ENCODE results near the gene ITM2C.

The ITM2C gene

GRCh38 chr2:230908595-230909191 is 44.0 kb downstream of the ITM2C start:
- no peak for DNase-seq

DNA sequence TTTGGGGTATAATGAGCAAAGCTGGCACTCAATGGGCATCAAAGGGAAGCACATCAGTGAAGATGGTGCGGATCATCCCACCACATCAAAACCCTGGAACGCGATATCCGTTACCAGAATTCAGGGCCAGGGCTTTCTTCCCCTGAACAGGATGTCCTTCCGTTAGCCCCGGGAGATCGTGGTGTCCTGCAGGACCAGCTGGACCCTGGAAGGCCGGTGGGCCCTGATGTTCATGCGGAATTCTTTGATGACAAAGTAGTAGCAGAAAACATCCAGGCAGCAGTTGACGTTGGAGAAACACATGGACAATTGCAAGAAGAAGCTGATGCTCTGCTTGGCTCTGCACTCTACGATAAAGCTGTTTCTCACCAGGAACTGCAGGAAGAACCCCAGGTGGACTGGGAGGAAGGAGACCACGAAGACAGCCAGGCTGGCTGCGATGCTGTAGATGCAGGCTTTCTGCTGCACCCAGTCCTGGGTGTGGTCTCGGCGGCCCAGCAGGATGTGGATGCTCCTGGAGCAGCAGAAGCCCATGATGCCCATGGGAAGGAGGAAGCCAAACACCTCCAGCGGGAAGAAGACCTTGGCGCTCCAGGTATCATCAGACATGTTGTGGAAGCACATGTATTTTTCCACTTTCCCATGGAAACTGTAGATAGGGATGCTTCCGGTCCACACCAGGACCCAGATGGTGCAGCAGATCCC is 45.3 kb downstream of the ITM2C start:
- DNase-seq = no peak

DNA sequence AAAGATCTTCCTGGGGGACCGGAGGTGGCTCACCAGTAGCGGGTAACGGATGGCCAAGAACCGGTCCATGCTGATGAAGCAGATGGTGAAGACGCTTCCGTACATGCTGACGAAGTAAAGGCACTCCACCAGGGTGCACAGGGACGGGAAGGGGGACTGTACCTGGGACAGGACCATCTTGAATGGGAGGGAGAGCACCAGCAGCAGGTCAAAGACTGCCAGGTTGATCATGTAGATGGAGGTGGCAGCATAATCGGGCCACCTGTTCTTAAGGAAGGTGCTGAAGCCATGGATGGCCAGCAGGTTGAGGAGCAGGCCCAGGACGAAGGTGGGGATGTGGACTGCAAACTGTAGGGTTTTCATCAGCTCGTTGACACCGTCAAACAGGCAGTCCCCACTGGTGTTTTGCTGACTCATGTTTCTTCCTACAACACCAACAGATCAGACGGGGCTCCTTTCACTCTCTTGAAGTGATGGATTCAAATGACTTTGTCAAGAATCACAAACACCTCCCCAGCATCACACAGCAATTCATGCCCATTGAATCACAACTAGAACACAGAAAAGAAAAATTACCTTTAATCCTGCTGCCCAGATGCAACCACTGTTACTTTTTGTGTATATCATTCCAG is 45.9 kb downstream of the ITM2C start:
- no peak for DNase-seq

DNA sequence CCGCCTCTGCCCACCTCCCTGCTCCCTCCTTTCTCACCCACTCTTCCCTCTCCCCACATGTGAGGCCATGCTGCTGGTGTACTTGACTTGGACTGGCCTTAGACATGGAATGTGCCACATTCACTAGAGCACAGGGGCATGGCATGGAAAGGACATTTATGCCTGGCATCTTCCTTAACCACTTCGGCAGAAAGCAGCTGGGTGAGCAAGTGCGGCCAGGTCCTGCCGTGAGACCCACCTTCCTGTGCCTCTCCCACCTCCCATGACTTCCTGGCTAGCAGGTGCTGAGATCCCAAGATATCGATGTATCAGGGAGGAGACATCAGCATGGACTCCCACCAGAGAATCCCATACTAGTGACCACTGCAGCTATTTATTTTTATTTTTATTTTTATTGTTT is 47.3 kb downstream of the ITM2C start:
- DNase-seq = no peak

GRCh38 chr2:230912724-230913123 is 48.0 kb downstream of the ITM2C start:
- no peak for DNase-seq

GRCh38 chr2:230913406-230914143 is 48.8 kb downstream of the ITM2C start:
- DNase-seq = no peak

DNA sequence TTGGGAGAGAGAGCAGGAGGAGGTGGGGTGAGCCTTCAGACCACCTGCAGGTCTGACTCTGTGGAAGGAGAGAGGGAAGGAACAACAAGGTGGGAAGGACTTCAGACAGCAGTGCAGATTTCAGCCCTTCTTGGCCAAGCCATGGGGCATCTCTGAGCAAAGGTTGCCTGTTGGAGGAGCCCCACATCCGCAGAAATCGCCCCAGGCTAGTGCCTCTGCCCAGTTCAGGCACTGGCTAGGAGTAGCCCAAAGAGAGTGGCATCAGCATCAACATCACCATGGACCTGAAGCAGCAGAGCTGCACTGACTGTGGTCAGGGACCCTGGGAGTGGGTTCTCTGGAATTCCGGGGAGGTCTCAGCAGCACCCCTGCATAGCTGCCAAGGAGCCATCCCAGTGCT is 50.1 kb downstream of the ITM2C start:
- DNase-seq = no peak

DNA sequence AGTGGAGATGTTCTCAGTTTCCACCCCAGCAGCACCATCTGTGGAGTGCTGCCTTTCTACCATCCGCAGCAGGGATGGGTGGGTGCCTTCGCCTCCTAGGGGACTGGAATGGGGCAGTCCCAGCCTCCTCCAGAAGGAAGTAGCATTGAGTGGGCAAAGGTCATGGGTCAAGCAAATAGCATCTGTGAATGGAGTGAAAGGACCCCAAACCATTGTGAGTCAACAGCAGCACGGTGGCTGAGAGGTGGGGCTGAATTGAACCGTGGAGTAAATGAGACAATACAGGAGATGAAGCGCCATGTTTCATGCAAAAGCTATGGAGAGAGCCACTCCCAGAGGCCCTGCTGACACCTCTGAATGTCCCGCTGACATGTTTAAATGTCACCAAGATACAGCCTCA is 50.6 kb downstream of the ITM2C start:
- DNase-seq = no peak

DNA sequence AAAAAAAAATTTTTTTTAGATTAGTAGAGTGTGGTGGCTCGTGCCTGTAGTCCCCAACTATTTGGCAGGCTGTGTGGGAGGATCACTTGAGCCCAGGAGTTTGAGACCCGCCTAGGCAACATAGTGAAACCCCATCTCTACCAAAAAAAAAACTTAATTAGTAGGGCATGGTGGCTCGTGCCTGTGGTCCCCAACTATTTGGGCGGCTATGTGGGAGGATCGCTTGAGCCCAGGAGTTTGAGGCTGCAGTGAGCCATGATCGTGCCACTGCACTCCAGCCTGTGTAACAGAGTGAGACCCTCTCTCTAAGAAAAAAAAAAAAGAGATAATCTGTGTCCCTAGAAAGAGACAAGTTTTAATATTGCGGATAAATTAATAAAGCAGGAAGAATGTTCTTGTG is 51.5 kb downstream of the ITM2C start:
- DNase-seq = no peak

- DNase-seq = no peak
These were observed 54.5 kb downstream of the ITM2C start for GRCh38 chr2:230919240-230919639.

DNA sequence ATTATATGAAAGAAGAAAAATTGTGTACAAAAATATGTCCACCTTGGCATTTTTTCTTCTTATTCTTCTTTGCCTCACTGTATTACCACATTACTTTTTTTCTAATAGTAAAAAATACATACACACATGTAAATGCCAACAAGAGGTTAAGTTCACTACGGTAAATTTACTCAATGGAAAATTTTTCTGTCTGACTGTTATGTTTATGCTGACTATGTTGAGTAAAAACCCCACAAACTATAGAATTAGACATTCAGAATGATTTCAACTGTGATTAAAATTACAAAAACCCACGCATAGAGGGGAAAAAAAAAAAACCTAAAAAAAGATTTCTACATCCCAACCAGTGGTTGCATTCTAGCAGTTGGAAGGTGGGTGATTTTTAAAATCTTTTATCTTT is 54.9 kb downstream of the ITM2C start:
- no peak for DNase-seq

DNA sequence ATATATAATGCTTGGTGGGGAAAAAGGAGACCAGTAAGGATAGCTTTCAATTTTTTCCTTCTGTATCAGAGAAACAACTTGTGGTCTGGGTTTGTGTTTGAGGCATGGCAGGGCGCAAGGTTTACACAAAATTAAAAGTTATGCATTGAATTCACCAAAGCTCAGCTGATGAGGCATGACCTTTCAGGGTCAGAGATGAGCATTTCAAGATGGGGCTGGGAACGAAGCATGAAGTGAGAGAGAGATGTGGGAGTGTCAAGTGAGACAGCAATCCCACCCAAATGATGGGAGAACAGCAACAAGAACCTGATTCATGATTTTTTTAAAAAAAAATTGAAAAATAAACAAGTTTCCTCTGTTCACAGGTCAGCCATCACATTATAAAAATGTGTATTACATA is 55.4 kb downstream of the ITM2C start:
- DNase-seq = no peak

DNA sequence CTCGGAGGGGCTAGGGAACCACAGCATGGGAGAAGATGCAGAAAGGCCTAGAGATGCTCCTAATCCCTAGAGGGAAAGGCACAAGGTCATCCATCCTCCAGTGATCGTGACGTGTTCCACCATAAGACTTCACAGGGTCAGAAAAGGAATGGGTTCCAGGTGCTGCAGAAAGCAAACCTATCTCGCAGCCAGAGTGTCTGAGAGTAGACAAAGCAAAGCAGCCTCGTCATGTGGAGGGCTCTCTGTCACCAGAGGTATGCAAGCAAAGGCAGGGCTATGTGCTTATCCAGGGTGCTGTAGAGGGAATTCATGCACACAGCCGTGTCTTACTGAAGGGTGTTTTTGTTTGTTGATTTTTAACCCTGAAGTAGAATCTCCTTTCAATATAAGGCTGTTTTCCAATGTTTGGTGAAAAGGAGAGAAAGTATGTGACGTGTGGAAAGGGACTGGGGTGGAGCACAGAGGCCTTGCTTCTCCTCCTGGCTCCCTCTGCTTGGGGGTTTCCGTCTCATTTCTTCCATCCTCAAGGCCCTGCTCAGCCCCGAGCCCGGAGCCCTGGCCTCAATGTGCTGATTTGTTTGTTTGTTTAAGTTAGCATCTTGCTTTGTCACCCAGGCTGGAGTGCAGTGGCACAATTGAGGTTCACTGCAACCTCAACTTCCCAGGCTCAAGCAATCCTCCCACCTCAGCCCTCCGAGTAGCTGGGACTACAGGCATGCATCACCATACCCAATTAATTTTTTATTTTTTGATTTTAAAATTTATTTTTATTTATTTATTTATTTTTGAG is 57.3 kb downstream of the ITM2C start:
- no peak for DNase-seq

DNA sequence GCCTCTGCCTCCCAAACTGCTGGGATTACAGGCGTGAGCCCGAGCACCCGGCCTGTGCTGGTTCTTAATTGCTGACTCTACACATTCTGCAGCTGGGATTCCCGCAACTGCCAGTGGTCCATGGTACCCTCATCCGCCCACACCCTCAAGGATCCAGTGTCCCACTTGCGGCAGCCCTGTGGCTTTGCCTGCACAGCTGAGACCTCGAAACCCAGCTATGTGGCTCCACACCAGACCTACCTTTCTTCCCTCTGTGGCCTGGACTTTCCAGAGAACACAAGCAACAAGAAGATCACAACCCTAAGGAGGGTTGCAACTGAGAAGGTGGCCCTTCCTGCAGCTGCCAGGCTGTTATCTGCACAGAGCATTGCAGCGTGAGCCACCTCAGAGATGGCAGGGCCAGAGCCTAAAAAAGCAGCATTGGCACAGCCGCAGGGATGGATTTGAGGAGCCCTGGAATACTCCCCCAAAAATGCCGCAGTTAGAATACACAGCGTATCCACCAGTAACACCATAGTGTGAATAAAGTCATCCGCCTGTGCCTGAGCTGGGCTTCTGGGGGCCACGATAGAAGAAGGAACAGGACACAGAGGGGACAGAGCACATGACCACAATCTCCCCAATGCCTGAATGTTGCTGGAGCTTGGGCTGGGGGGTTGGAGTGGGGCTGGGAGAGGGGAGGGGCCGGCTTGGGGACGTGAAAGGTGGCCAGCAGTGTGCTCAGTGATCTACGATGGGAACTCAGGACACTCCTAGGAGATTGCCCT is 58.4 kb downstream of the ITM2C start:
- DNase-seq = no peak

DNA sequence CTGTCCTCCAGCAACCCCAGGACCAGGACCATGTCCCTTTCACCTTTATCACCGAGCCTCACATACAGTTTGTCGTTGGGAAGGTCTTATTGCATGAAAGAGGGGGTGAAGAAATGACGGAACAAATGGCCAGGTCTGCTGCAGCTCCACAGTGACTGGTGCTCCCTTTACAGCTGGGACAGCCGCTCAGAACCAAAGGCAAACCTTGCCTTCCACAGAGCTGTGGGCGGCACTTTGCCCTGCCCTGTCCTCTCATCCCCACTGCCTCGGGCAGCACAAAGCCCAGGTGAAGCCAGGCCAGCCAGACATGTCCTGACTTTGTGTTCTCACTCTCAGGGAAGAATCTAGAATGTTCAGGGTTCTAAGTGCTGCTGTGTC is 59.3 kb downstream of the ITM2C start:
- DNase-seq = no peak

GRCh38 chr2:230924470-230925341 is 60.0 kb downstream of the ITM2C start, which contains the start of gene GPR55:
GPR55 (minus strand) TSS chr2:230925242; CDS start chr2:230910962, 14,280 bp downstream.
- DNase-seq = no peak

- no peak for DNase-seq
These were observed 60.7 kb downstream of the ITM2C start for GRCh38 chr2:230925443-230925878.

GRCh38 chr2:230925879-230926765 is 61.4 kb downstream of the ITM2C start:
- DNase-seq = no peak

DNA sequence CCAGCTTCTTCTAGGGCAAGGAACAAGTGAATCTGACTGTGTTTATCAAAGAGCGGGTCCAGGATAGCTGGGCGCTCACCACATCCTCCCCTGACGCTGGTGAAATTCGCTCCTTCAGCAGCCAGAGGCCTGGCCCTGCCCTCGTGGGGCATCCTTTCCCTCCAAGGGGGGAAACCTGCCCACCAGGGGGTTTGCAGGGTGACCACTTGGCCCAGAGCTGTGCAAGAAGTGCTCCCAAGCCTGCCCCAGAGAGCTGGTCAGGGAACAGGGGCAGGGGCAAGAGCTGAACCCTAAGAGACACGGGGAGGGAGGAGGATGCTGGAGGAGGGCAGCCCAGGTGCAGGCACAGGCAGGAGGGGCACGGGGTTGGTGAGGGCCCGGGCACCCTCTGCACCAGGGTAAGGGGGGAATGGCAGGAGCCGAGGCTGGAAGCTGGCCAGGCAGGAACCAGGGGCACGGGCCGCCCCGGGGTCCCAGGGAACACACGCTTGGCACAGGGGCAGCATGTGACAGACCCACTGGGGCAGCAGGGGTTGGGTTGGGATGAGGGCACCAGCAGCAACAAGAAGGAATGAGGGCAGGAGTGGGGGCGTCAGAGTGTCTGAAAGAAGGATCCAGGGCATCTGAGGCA is 63.1 kb downstream of the ITM2C start:
- no peak for DNase-seq
